DLD1 (cell line): ENCODE measurements around the gene UBE2H.

Experiments
- in situ Hi-C: cut with HindIII; loops from 2 replicates; pipeline ENCODE4 v1.10.0; 2017; ENCODE audit warnings: low sequenced_read_pairs

Gene UBE2H

DNA sequence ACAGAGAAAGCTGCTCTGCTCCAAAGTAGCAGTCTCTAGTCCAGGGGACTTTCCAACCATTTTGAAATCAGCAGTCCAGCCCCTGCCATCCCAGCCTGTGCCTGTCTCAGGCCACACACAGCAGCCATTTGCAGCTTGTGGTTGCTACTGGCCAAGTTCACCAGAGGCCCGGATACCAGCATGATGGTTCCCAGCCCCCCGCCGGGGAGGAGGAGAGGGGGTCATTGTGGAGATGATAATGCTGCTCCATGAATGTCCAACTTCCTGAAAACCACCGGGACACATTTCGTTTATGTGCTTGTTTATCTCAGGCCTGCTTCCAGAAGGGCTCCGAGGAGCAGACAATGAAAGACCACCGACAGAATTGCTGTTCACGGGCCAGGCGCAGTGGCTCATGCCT, 160.0 kb downstream of the UBE2H start:
- in situ Hi-C loops: no loop called here

DNA sequence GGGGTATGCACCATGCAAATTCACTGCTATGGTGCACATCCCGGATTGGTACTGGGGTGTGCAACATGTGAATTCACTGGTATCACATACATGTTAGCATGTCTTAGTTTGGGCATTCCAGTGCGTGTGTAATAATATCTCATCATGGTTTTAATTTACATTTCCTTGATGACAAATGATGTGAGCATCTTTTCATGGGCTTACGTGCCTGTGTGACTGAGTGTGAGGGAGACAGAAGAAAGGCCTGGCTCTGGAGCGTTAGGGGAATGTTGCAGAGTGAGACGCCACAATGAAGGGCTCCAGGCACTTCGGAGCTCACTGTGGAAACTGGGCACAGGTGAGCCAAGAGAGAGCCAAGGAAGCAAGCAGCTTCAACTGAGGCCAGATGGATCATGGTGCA, 162.6 kb downstream of the UBE2H start:
- in situ Hi-C loops: no loop called here

GRCh38 chr7:129789652-129790051, 163.1 kb downstream of the UBE2H start:
- in situ Hi-C loops: no loop called here

DNA sequence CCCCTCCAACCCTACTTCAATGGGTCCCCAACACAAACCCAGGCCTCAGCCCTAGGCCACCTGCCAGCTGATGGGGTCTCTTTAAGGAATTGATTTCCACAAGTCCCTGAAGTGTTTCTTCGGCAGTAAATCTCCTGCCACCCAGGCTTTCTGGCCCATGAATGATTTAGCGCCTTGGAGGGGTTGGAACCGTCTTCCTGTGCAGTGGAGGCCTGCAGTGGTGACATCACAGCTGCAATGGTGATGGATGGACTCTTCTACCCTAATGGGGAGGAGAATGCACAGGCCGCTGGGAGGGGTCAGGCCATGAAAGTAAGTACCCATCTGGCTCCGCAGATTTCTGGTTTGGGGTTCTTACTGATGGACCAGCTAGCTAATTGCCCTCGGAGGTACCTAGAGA, 163.8 kb downstream of the UBE2H start:
- in situ Hi-C loops: no loop called here

DNA sequence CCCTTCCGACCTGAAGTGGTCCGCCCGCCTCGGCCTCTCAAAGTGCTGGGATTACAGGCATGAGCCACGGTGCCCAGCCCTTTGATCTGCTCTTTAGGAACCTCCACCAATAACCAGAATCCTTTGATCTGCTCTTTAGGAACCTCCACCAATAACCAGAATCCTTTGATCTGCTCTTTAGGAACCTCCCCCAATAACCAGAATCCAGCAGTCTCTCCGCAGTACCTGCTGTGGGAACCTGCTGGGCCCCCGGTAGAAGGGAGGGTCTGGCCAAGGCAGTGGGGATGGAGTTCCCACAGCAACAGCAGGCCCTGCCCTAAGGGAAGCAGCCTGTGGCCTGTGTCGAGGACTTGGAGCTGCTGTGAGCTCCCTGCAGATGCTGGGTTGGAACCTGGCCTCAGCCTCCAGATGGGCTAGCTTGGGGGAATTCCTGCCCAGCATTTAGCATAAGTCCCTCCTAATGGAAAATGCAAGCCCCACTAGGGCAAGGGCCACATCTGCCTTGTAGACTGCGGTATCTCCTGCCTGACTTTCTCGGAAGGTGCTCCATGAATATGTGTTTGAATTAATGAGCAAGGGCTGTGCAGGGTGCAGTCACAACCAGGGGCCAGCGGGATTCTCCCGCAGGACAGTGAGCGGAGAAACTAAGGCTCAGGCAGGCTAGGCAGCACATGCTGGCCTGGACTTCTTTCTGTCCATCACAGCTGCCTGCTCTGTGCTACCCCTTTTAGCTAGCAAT, 165.8 kb downstream of the UBE2H start:
- in situ Hi-C loops: no loop called here

- in situ Hi-C loops: no loop called here
These were observed 166.9 kb downstream of the UBE2H start for GRCh38 chr7:129785685-129786514.

GRCh38 chr7:129784783-129785684, 167.7 kb downstream of the UBE2H start:
- in situ Hi-C loops: no loop called here

- in situ Hi-C loops: no loop called here
These were observed 168.3 kb downstream of the UBE2H start for GRCh38 chr7:129784437-129784782.

GRCh38 chr7:129783584-129783919, 169.2 kb downstream of the UBE2H start:
- in situ Hi-C loops: no loop called here

DNA sequence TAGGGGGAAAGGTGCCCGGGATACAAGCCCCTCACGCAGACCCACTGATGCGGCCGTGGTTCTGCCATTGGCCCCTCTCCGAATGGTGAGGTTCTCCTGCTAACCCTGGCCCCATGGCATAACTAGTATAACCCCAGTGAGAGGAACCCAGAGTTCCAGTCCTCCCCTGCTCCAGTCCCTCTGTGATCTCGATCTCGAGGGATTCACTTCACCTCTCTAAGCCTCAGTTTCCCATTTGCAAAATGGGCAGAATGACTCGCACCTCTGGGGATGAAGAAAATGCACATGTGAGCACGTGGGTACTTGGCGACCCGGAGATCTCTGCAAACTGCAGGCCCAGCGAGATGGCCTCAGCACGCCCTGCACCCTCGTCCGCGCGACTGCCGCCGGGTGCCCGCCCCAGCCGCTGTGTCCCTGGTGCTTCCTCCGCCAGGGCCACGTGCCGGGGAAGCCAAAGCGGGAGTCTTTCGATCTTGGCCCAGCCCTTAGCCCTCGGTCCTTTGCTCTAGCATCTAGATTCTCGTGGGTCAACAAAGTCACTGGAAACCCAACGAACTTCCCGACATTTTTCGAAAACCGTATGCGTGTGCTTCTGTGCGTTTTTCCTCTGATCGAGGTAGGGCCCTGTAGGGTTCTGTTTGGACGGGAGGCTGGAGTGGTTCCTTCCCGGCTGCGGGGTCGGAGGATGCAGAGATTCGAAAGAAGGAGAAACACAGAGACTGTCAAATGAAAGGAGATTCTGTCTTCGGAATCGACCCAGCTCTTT, 169.8 kb downstream of the UBE2H start:
- in situ Hi-C loops: no loop called here

DNA sequence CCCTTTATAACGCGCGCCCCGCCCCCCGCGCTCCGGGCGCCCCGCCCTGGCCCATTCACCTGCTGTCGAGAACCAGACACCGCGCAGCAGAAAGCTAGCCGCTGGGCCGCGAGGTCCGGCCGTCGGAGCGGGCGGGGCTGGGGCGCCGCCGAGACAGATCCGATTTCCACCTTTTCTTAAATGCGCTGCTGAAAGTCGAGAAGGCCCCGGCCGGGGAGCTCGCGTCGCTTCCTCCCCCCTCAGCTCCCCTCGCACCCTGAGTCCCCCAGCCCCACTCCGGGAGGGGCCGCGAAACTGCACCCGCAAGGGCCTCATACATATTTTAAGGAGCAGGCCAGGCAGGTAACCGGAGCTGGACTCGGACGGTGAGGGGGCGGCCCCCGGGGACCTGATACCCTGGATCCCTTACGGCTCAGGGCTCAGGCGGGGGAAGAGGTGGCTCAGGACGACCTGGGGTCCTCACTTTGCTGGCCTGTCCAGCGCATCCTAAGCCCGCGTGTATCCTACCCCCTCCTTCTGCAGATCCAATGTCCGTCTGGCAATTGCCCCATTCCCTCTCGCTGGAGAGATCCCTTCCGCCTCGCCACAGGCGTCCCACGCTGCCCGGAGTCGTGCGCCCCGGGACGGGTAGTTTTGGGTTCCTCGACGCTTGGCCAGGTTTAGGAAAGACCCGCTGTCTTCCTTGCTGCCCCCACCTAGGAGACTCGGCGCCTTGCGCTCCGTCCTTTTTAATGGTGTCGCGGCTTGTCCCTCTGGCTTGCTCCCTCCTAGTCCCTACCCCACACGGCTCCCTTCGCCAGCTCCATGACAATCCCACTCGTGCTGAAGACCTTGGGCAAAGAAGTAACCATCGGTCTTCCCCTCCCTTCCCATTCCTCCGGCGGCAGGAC, 170.6 kb downstream of the UBE2H start:
- in situ Hi-C loops: no loop called here

DNA sequence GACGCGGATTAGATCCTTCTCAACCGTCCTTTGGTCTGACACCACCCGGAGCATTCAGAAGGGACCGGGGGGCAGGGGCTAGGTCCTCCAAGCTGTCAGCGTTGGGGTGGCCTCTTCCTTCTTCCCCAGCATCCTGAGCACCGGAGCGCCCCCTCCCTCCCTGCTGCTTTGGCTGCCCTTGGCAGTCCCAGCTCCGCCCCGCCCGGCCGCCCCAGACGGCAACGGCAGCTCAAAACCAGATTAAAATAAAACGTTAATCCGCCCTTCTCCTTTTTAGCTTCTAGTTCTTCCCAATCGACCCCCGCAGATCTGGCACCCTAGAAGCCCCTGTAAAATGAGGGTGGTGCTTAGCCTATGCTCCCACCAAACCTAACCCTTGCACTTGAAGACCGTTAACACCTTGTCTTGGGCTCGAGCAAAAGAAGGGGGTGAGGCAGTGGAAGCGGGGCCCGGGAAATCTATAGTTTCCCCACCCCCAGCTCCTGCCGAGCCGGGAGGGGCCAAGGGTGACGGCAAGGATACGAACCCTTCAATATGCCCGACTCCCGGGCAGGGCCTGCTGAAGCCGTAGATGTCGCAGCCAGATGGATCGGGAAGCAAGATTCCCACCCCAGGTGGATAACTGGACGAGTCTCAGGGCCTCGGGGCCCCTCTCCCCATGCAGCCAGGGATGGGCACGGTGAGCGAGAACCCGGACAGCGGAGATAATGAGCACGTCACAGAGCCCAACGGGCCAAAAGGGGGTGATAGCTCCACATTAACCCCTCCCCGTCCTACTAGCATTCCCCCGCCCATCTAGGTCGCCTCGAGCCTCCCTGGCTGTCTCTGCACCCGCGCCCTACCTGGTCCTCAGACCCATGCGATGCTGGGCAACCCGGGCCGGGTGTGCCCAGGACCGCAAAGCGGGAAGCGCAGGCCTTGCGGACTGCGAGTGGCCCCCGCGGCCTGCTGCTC, 171.5 kb downstream of the UBE2H start:
- in situ Hi-C loops: no loop called here
